Stomach smooth muscle (tissue), 2 donors: ENCODE measurements around the gene SUCLG1.

Experiments
- H3K27ac ChIP-seq: one replicate; pipeline ENCODE4 v1.7.0; 2013; ENCODE audit warnings: mild to moderate bottlenecking, low read length, inconsistent platforms
- H3K27me3 ChIP-seq, 2 donors: one replicate each; pipeline ENCODE4 v1.7.0; 2013; ENCODE audit warnings: low read length in 2 of 2; ENCODE audit not compliant: insufficient read depth in 2 of 2, control insufficient read depth in 1 of 2
- H3K36me3 ChIP-seq, 2 donors: one replicate each; pipeline ENCODE4 v1.7.0; 2013; ENCODE audit warnings: low read length in 2 of 2; ENCODE audit not compliant: control insufficient read depth in 2 of 2, insufficient read depth in 2 of 2
- H3K4me1 ChIP-seq: one replicate; pipeline ENCODE4 v1.7.0; 2013; ENCODE audit warnings: low read length; ENCODE audit not compliant: control insufficient read depth, insufficient read depth
- H3K4me3 ChIP-seq, 2 donors: one replicate each; pipeline ENCODE4 v1.7.0; 2013; ENCODE audit warnings: low read length in 2 of 2
- H3K9ac ChIP-seq, 2 donors: one replicate each; pipeline ENCODE4 v1.7.0; 2013; ENCODE audit warnings: low read length in 2 of 2, mild to moderate bottlenecking in 1 of 2
- H3K9me3 ChIP-seq, 2 donors: one replicate each; pipeline ENCODE4 v1.7.0; 2013; ENCODE audit warnings: low read length in 2 of 2; ENCODE audit not compliant: control insufficient read depth in 2 of 2
- donor health status: healthy.
- donor health status: Pancreatic carcinoma.

SUCLG1 gene

GRCh38 chr2:84449055-84449454 is 10.0 kb downstream of the SUCLG1 start:
- H3K36me3 ChIP-seq, result peaks cover 4 to 18% of the 10 kb centered on the region in 2 donors

GRCh38 chr2:84443477-84443876 is 15.6 kb downstream of the SUCLG1 start:
- Histone ChIP-seq H3K9ac (no peak overlapping the region), H3K27me3 (no peaks in the 10 kb centered on the region), H3K4me3 (no peak overlapping the region), H3K27ac (no peak overlapping the region), H3K36me3 (peaks cover 29 to 42% of the 10 kb centered on the region in 2 donors), H3K4me1 (no peaks in the 10 kb centered on the region), H3K9me3 (no peaks in the 10 kb centered on the region)

More at GRCh38 chr2:84449055-84449454, 10.0 kb downstream of the SUCLG1 start:
- Histone ChIP-seq H3K9me3 (no peaks in the 10 kb centered on the region), H3K4me3 (no peak overlapping the region), H3K4me1 (peaks cover 9% of the 10 kb centered on the region), H3K9ac (no peak overlapping the region), H3K27ac (no peak overlapping the region), H3K27me3 (no peaks in the 10 kb centered on the region)

DNA sequence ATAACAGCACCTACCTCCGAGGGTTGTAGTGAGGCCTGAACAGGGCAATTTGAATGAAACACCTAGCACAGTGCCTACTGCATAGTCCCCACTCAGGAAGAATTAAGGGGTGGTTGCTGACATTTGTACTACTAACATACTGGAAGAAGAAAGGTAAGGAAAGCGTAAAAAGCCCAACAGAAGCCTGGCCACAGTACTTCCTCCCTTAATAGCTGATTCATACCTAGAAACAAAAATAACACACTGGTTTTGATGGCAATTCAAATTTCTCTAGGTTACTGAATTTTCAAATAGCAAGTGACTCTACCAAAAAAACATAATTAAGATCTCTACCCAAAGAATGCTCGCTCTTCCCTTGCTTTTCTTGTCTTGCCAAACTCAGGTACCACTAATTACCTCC is 16.2 kb downstream of the SUCLG1 start:
- Histone ChIP-seq H3K9ac (no peak overlapping the region), H3K4me3 (no peak overlapping the region), H3K27ac (no peak overlapping the region), H3K27me3 (no peaks in the 10 kb centered on the region), H3K4me1 (no peaks in the 10 kb centered on the region), H3K9me3 (no peaks in the 10 kb centered on the region), H3K36me3 (peaks cover 30 to 42% of the 10 kb centered on the region in 2 donors)

- H3K4me1 ChIP-seq, result no peaks in the 10 kb centered on the region
- H3K9ac ChIP-seq, result no peak overlapping the region
- H3K4me3 ChIP-seq, result no peak overlapping the region
- H3K27ac ChIP-seq, result no peak overlapping the region
- H3K36me3 ChIP-seq, result peaks cover 30 to 38% of the 10 kb centered on the region in 2 donors
- H3K9me3 ChIP-seq, result no peaks in the 10 kb centered on the region
- H3K27me3 ChIP-seq, result no peaks in the 10 kb centered on the region
Observed at GRCh38 chr2:84441505-84441904, 17.6 kb downstream of the SUCLG1 start.

GRCh38 chr2:84441036-84441435 is 18.0 kb downstream of the SUCLG1 start:
- H3K9ac ChIP-seq, result no peak overlapping the region
- H3K4me3 ChIP-seq, result no peak overlapping the region
- peaks cover 30 to 33% of the 10 kb centered on the region in 2 donors for H3K36me3 ChIP-seq
- no peaks in the 10 kb centered on the region for H3K9me3 ChIP-seq
- no peaks in the 10 kb centered on the region for H3K27me3 ChIP-seq
- H3K4me1 ChIP-seq, result peaks cover 3% of the 10 kb centered on the region
- H3K27ac ChIP-seq, result no peak overlapping the region

DNA sequence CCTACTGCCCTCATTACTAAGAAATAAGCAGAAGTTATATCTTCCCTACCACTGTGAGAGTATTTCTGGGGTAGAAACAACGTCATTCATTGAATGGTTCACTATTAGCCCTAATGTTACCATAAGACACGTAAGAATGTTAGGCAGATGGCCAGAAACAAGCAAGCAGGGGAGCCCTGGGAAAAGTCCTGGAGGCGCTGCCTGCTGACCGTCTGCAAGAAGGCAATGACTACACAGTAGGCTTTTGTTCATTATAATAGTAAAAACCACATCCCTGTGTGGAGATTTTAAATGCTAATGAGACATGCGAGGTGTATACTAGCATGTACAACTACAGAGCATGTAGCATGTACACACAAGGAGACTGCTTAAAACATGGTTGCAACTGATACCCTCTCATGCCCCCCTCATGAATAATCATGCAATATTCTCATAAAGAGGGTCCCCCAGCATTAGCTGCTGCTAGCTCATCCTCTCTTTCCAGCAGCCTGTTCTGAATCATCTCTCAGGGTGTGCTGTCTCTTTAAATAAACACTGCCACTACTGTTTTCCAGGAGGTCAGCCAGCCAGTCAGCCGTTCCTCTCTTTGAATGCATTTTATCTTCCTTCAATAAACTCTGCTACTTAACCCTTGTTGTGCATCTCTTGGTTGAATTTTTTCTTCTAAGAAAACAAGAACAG is 23.6 kb downstream of the SUCLG1 start:
- H3K27me3 ChIP-seq, result no peaks in the 10 kb centered on the region
- H3K36me3 ChIP-seq, result peaks cover 22 to 29% of the 10 kb centered on the region in 2 donors
- no peak overlapping the region for H3K27ac ChIP-seq
- peaks cover 9% of the 10 kb centered on the region for H3K4me1 ChIP-seq
- H3K4me3 ChIP-seq, result peak overlapping the region in 1 of 2 donors; percentile 28
- peak overlapping the region in 1 of 2 donors; percentile 24 for H3K9ac ChIP-seq
- no peaks in the 10 kb centered on the region for H3K9me3 ChIP-seq

DNA sequence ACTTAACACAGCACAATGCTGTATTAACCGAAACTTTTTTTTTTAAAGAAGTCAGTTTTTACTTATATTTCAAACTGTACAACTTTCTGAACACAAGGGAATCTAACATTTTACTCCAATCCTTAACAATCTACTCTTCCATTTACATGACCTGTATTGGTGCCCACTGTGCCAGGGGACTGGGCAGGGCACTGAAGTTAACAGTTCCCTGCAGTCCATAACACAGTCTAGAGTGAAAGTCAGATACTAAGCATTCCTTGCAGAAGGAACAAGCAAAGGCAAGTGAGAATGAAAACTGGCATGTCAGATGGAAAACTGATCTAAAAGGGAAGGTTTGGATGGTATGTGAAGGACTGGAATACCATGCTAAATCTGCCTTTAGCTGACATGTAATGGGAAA is 29.8 kb downstream of the SUCLG1 start:
- H3K9me3 ChIP-seq, result no peaks in the 10 kb centered on the region
- H3K4me3 ChIP-seq, result no peak overlapping the region
- H3K27me3 ChIP-seq, result no peaks in the 10 kb centered on the region
- H3K27ac ChIP-seq, result no peak overlapping the region
- no peak overlapping the region for H3K9ac ChIP-seq
- no peaks in the 10 kb centered on the region for H3K4me1 ChIP-seq
- H3K36me3 ChIP-seq, result peaks cover 44 to 46% of the 10 kb centered on the region in 2 donors

DNA sequence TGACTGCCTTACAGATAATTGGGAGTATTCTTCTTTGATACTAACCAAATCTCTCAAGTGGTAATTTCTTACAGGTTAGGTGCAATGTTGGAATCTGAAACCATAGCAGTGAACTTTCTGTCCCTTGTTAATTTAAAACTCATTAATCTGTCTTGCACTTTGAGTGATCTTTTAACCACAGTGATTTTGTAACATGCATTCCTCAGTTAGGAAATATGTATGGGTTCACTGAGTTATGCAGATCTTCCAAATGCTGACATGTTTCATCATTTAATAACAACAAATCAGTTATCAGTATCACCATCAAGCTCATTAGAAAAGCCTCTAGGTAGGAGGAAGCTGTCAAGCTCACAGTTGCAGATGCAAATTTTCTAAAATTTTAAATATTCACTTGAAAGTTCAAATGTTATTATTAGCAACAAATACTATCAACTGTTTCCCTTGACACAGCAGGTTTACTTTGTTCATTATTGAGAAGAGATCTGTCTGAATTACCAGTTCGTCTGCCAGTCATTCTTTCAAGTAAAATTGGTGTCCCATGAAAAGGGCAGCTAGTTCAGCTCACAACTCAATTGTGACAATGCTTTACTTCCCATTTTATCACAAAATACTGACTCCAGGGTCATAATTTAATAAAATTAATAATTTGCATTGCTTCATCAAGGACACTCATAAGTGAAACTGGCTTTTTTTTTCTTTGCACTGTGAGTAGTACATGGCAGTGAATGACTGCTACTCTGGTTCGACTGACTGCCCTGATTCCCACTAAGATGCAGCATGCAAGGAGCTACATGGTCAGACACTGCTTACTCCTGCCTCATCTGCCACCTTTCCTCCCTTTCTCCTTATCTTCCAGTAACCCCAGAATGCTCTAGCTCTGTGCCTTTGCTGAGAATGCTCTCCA is 31.6 kb downstream of the SUCLG1 start:
- no peaks in the 10 kb centered on the region for H3K4me1 ChIP-seq
- no peaks in the 10 kb centered on the region for H3K9me3 ChIP-seq
- H3K27ac ChIP-seq, result no peak overlapping the region
- no peaks in the 10 kb centered on the region for H3K27me3 ChIP-seq
- H3K4me3 ChIP-seq, result no peak overlapping the region
- H3K9ac ChIP-seq, result no peak overlapping the region
- peaks cover 41 to 46% of the 10 kb centered on the region in 2 donors for H3K36me3 ChIP-seq

DNA sequence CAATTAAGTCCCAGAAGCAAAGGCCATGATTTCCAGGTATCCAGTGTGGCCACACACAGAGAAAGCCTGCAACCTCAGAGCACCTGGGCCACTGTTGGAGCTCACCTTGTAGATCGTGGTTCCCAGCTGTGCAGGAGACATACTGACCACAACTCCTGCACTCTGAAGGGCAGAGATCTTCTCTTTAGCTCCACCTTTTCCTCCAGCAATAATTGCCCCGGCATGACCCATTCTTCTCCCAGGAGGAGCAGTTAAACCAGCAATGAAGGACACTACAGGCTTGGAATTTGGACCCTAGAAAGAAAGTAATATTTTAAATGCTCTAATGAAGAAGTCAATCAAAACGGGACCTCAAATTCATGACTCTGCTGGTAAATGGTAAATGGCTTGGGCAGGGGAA is 33.8 kb downstream of the SUCLG1 start:
- Histone ChIP-seq H3K27ac (no peak overlapping the region), H3K4me3 (no peak overlapping the region), H3K27me3 (no peaks in the 10 kb centered on the region), H3K36me3 (peaks cover 24 to 35% of the 10 kb centered on the region in 2 donors), H3K9ac (no peak overlapping the region), H3K4me1 (no peaks in the 10 kb centered on the region), H3K9me3 (no peaks in the 10 kb centered on the region)

- Histone ChIP-seq H3K9me3 (no peaks in the 10 kb centered on the region), H3K4me3 (no peak overlapping the region), H3K27ac (no peak overlapping the region), H3K27me3 (no peaks in the 10 kb centered on the region), H3K4me1 (no peaks in the 10 kb centered on the region), H3K36me3 (peaks cover 13 to 25% of the 10 kb centered on the region in 2 donors), H3K9ac (no peak overlapping the region)
Observed at GRCh38 chr2:84424152-84424551, 34.9 kb downstream of the SUCLG1 start.
